CD4-positive, alpha-beta memory T cell (primary cell): ENCODE measurements around the gene ADAMTS3. TPM values are rescaled to one million over a fixed set of nuclear protein-coding genes. Genes with fewer than 3 reads are reported as not detected.

Experiments
- CTCF ChIA-PET: fragments of 350-600 bp; sonication (Branson Sonifier 250); formaldehyde crosslinking; loops from one replicate; lab custom pipeline; 2021; ENCODE audit warnings: inconsistent platforms; ENCODE audit not compliant: partially characterized antibody; lab: Charles Lee
- POLR2A ChIA-PET: fragments of 350-600 bp; sonication (Branson Sonifier 250); formaldehyde crosslinking; loops from one replicate; lab custom pipeline; 2021; ENCODE audit not compliant: partially characterized antibody; lab: Charles Lee
- DNase-seq, 5 donors: peaks; one replicate each; pipeline versions ENCODE4 v3.0.0 to v3.0.0-alpha.2; 2020 to 2022; ENCODE audit warnings: mixed read lengths in 1 of 5
- H3K27ac ChIP-seq: one replicate; pipeline ENCODE4 v1.7.0; 2013; ENCODE audit warnings: low read depth, low read length
- H3K27me3 ChIP-seq: 2 replicates; pipeline ENCODE4 v1.7.0; 2013; ENCODE audit warnings: mild to moderate bottlenecking, low read length, moderate library complexity; ENCODE audit not compliant: insufficient read depth
- H3K36me3 ChIP-seq: 2 replicates; pipeline ENCODE4 v1.7.0; 2013; ENCODE audit warnings: mild to moderate bottlenecking, low read length, moderate library complexity; ENCODE audit not compliant: insufficient read depth
- H3K4me1 ChIP-seq: 2 replicates; pipeline ENCODE4 v1.7.0; 2013; ENCODE audit warnings: mild to moderate bottlenecking, low read length, moderate library complexity; ENCODE audit not compliant: insufficient read depth
- H3K4me3 ChIP-seq, 2 donors: one replicate each; pipeline ENCODE4 v1.7.0; 2013; ENCODE audit warnings: low read length in 2 of 2, mild to moderate bottlenecking in 1 of 2
- H3K9me3 ChIP-seq, 2 donors: one replicate each; pipeline ENCODE4 v1.7.0; 2013; ENCODE audit warnings: low read length in 2 of 2, control low read depth in 1 of 2; ENCODE audit not compliant: control insufficient read depth in 1 of 2
- H3K27ac Mint-ChIP-seq, 7 donors: one replicate each; pipeline ENCODE4 v1.8.0; 2020 to 2021; ENCODE audit warnings: mixed read lengths in 7 of 7, mild to moderate bottlenecking in 6 of 7, inconsistent platforms in 3 of 7, moderate library complexity in 3 of 7
- H3K27me3 Mint-ChIP-seq, 2 donors: one replicate each; pipeline ENCODE4 v1.8.0; 2020 to 2021; ENCODE audit warnings: mixed read lengths in 2 of 2
- H3K36me3 Mint-ChIP-seq, 2 donors: one replicate each; pipeline ENCODE4 v1.8.0; 2020 to 2021; ENCODE audit warnings: mixed read lengths in 2 of 2, inconsistent platforms in 1 of 2, mild to moderate bottlenecking in 1 of 2
- H3K4me1 Mint-ChIP-seq, 4 donors: one replicate each; pipeline ENCODE4 v1.8.0; 2020 to 2021; ENCODE audit warnings: mixed read lengths in 4 of 4, mild to moderate bottlenecking in 1 of 4
- H3K4me3 Mint-ChIP-seq, 8 donors: one replicate each; pipeline ENCODE4 v1.8.0; 2020 to 2021; ENCODE audit warnings: mixed read lengths in 8 of 8, mild to moderate bottlenecking in 7 of 8, moderate library complexity in 6 of 8, inconsistent platforms in 3 of 8
- H3K9me3 Mint-ChIP-seq, 8 donors: one replicate each; pipeline ENCODE4 v1.8.0; 2020 to 2021; ENCODE audit warnings: mixed read lengths in 8 of 8, mild to moderate bottlenecking in 5 of 8, inconsistent platforms in 3 of 8, moderate library complexity in 1 of 8
- intact Hi-C: fragments of 100-400 bp; cut with micrococcal nuclease; formaldehyde crosslinking; loops from one replicate; pipeline ENCODE4 v1.15.1; 2023
- polyA plus RNA-seq, 2 donors: library from polyadenylated mRNA; unstranded; fragments of 300-500 nt; fragmentation: Illumina TruSeq; gene quantifications; one replicate each; pipeline ENCODE4 v1.2.3, GENCODE V29; 2021
- total RNA-seq, 2 experiments: library from RNA; stranded (reverse); gene quantifications; one replicate each; pipeline ENCODE4 v1.2.3, GENCODE V29; 2021

Gene ADAMTS3
- total and polyA plus RNA-seq, 4 experiments from 2014 or later: not detected

DNA sequence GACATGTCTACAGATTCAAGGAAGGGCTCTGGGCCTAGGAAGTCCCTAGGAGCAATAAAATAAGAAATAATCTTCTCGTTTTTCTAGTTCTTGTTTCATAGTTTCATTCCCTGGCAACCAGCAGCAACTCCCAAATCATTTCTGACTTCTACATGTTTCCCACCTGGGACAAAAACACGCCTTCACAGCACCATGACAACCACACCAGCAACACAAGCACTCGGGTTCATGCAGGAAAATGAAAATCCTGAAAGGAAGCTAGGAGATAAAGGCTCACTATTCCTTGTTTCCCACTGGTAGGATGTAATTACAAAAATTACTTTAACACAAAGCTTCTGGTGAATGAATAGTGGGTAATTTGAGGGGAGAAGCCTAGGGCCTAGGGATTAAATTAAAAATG is 158.9 kb downstream of the ADAMTS3 start:
- DNase-seq: no peak
- Mint-ChIP-seq H3K4me3 (no peak overlapping the region), H3K27me3 (no peaks in the 10 kb centered on the region), H3K4me1 (no peaks in the 10 kb centered on the region), H3K9me3 (peaks cover 0 to 7% (median 0%) of the 10 kb centered on the region in 8 donors), H3K27ac (no peak overlapping the region), H3K36me3 (no peaks in the 10 kb centered on the region)
- no peaks in the 10 kb centered on the region for H3K27me3 ChIP-seq
- no peaks in the 10 kb centered on the region for H3K9me3 ChIP-seq
- H3K36me3 ChIP-seq: no peaks in the 10 kb centered on the region
- POLR2A ChIA-PET: no interaction called here
- H3K27ac ChIP-seq: no peak overlapping the region
- no peaks in the 10 kb centered on the region for H3K4me1 ChIP-seq
- H3K4me3 ChIP-seq: no peak overlapping the region
- intact Hi-C loops: no loop called here
- CTCF ChIA-PET: no interaction called here

DNA sequence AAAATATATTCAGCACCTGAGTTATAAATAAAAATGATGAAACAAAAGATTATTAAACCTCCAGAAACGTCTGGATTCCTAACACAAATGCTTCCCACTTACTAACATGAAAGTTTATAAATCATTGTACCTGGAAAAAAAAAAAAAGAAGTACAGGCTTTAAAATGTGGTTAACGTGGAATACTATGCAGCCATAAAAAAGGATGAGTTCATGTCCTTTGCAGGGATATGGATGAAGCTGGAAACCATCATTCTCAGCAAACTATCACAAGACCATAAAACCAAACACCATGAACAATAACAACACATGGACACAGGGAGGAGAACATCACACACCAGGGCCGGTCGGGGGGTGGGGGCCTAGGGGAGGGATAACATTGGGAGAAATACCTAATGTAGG is 160.5 kb downstream of the ADAMTS3 start:
- Histone ChIP-seq H3K27ac (no peak overlapping the region), H3K27me3 (no peaks in the 10 kb centered on the region), H3K9me3 (no peaks in the 10 kb centered on the region), H3K4me3 (no peak overlapping the region), H3K36me3 (no peaks in the 10 kb centered on the region), H3K4me1 (no peaks in the 10 kb centered on the region)
- CTCF ChIA-PET: no interaction called here
- H3K4me1 Mint-ChIP-seq: no peaks in the 10 kb centered on the region
- no peak overlapping the region for H3K4me3 Mint-ChIP-seq
- no peaks in the 10 kb centered on the region for H3K27me3 Mint-ChIP-seq
- intact Hi-C loops: no loop called here
- peaks cover 0 to 7% (median 0%) of the 10 kb centered on the region in 8 donors for H3K9me3 Mint-ChIP-seq
- POLR2A ChIA-PET: no interaction called here
- DNase-seq: no peak
- no peaks in the 10 kb centered on the region for H3K36me3 Mint-ChIP-seq
- no peak overlapping the region for H3K27ac Mint-ChIP-seq

- peaks cover 0 to 7% (median 0%) of the 10 kb centered on the region in 8 donors for H3K9me3 Mint-ChIP-seq
- no peak overlapping the region for H3K4me3 ChIP-seq
- intact Hi-C loops: no loop called here
Observed at GRCh38 chr4:72405417-72405816, 163.6 kb downstream of the ADAMTS3 start.

GRCh38 chr4:72397314-72397713 is 171.7 kb downstream of the ADAMTS3 start:
- Mint-ChIP-seq H3K27ac (no peak overlapping the region), H3K36me3 (no peaks in the 10 kb centered on the region), H3K4me3 (no peak overlapping the region), H3K9me3 (no peaks in the 10 kb centered on the region), H3K4me1 (no peaks in the 10 kb centered on the region), H3K27me3 (no peaks in the 10 kb centered on the region)
- intact Hi-C loops: no loop called here
- DNase-seq: no peak
- Histone ChIP-seq H3K4me1 (no peaks in the 10 kb centered on the region), H3K27ac (no peak overlapping the region), H3K27me3 (no peaks in the 10 kb centered on the region), H3K4me3 (no peak overlapping the region), H3K36me3 (no peaks in the 10 kb centered on the region), H3K9me3 (no peaks in the 10 kb centered on the region)
- CTCF ChIA-PET: no interaction called here
- POLR2A ChIA-PET: no interaction called here

More at GRCh38 chr4:72405417-72405816, 163.6 kb downstream of the ADAMTS3 start:
- no peaks in the 10 kb centered on the region for H3K27me3 Mint-ChIP-seq
- ChIA-PET CTCF (no interaction called here), POLR2A (no interaction called here)
- Histone ChIP-seq H3K9me3 (no peaks in the 10 kb centered on the region), H3K27me3 (no peaks in the 10 kb centered on the region), H3K4me1 (no peaks in the 10 kb centered on the region), H3K27ac (no peak overlapping the region), H3K36me3 (no peaks in the 10 kb centered on the region)
- H3K4me1 Mint-ChIP-seq: no peaks in the 10 kb centered on the region
- H3K4me3 Mint-ChIP-seq: no peak overlapping the region
- no peaks in the 10 kb centered on the region for H3K36me3 Mint-ChIP-seq
- H3K27ac Mint-ChIP-seq: no peak overlapping the region
- DNase-seq: no peak

DNA sequence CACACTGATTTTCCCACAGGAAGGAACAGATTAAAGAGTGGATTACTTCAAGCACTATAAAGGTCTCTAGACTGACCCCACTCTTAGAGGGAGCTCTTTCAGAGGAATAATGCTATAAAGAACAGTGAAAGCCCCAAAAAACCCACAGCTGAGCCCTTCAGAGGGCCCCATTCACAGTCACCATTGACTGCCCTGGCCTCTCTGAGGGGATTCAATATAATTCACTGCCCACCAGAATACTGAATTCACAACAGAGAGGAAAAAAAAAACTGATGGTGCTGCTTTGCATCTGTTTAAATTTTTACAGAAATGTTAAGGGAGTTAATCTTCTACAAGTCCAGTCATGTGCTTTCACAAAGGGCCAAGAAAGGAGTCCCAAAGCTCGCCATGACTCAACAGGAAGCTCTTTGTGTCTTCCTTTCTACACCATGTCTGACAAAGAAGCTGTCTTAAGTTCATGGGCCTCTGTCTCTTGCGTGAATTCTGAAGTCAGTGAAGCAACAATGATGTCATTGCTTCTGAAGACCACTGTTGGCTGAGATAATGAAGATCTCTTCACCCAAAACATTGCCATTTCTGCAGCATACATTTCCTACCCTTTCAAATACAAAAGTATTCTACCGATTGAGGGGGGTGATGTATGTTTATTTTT is 174.9 kb downstream of the ADAMTS3 start:
- ChIA-PET POLR2A (no interaction called here), CTCF (no interaction called here)
- no peak overlapping the region for H3K4me3 ChIP-seq
- H3K36me3 ChIP-seq: no peaks in the 10 kb centered on the region
- H3K4me1 ChIP-seq: no peaks in the 10 kb centered on the region
- DNase-seq: no peak
- Mint-ChIP-seq H3K4me3 (no peak overlapping the region), H3K36me3 (no peaks in the 10 kb centered on the region), H3K4me1 (no peaks in the 10 kb centered on the region), H3K9me3 (no peaks in the 10 kb centered on the region), H3K27ac (no peak overlapping the region), H3K27me3 (no peaks in the 10 kb centered on the region)
- H3K27me3 ChIP-seq: no peaks in the 10 kb centered on the region
- no peak overlapping the region for H3K27ac ChIP-seq
- H3K9me3 ChIP-seq: no peaks in the 10 kb centered on the region
- intact Hi-C loops: no loop called here

GRCh38 chr4:72391281-72391680 is 177.7 kb downstream of the ADAMTS3 start:
- intact Hi-C loops: no loop called here
- no peaks in the 10 kb centered on the region for H3K27me3 ChIP-seq
- no peaks in the 10 kb centered on the region for H3K4me1 ChIP-seq
- H3K4me3 ChIP-seq: no peak overlapping the region
- POLR2A ChIA-PET: no interaction called here
- H3K4me1 Mint-ChIP-seq: no peaks in the 10 kb centered on the region
- no peak overlapping the region for H3K27ac ChIP-seq
- H3K36me3 Mint-ChIP-seq: no peaks in the 10 kb centered on the region
- H3K27ac Mint-ChIP-seq: no peak overlapping the region
- H3K36me3 ChIP-seq: no peaks in the 10 kb centered on the region
- no peaks in the 10 kb centered on the region for H3K9me3 ChIP-seq
- no peak for DNase-seq
- no peak overlapping the region for H3K4me3 Mint-ChIP-seq
- H3K27me3 Mint-ChIP-seq: no peaks in the 10 kb centered on the region
- CTCF ChIA-PET: no interaction called here
- H3K9me3 Mint-ChIP-seq: no peaks in the 10 kb centered on the region

DNA sequence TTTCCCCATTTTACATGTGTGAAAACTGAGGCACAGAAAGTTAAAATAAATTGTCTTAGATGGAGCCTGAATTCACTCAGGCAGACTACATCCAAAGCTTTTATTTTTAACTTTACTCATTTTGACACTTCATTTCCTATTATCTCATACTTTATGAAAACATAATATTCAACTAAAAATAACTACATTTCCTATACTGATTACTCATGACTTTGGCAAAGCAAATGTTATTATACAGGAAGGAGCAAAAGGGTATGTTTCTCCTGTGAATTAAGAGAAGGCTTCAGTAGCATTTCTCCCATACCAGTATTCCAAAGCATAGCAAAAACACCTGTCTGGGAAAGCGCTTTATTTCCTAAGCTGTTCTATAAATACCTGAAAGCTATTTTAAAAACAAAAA is 178.6 kb downstream of the ADAMTS3 start:
- intact Hi-C loops: no loop called here
- H3K27ac Mint-ChIP-seq: no peak overlapping the region
- no peaks in the 10 kb centered on the region for H3K27me3 Mint-ChIP-seq
- no peaks in the 10 kb centered on the region for H3K36me3 Mint-ChIP-seq
- no peaks in the 10 kb centered on the region for H3K4me1 ChIP-seq
- ChIA-PET POLR2A (no interaction called here), CTCF (no interaction called here)
- no peaks in the 10 kb centered on the region for H3K4me1 Mint-ChIP-seq
- DNase-seq: no peak
- no peak overlapping the region for H3K27ac ChIP-seq
- no peak overlapping the region for H3K4me3 Mint-ChIP-seq
- H3K9me3 Mint-ChIP-seq: no peaks in the 10 kb centered on the region
- H3K9me3 ChIP-seq: no peaks in the 10 kb centered on the region
- no peak overlapping the region for H3K4me3 ChIP-seq
- H3K27me3 ChIP-seq: no peaks in the 10 kb centered on the region
- H3K36me3 ChIP-seq: no peaks in the 10 kb centered on the region

DNA sequence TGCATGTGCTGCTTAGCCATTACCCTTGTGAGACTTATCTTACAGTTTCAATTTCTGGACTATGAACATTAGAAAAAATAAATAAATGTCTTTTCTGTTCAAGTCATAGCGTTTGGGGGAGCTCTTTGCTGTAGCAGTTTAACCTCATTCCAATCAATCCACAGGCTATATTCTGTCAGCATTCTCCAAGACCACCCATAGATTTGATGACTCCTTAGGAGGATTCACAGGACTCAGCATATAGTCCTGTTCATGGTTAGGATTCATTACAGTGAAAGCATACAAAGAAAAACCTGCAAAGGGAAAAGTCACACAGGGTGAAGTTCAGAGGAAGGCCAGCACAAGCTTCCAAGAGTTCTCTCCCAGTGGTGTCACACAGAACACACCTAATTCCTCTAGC is 180.5 kb downstream of the ADAMTS3 start:
- H3K4me3 ChIP-seq: no peak overlapping the region
- H3K9me3 Mint-ChIP-seq: no peaks in the 10 kb centered on the region
- POLR2A ChIA-PET: no interaction called here
- no peaks in the 10 kb centered on the region for H3K9me3 ChIP-seq
- H3K4me1 ChIP-seq: no peaks in the 10 kb centered on the region
- no peaks in the 10 kb centered on the region for H3K36me3 Mint-ChIP-seq
- H3K27ac ChIP-seq: no peak overlapping the region
- H3K4me3 Mint-ChIP-seq: no peak overlapping the region
- no peaks in the 10 kb centered on the region for H3K4me1 Mint-ChIP-seq
- H3K27me3 ChIP-seq: no peaks in the 10 kb centered on the region
- H3K27me3 Mint-ChIP-seq: no peaks in the 10 kb centered on the region
- CTCF ChIA-PET: no interaction called here
- no peak overlapping the region for H3K27ac Mint-ChIP-seq
- no peaks in the 10 kb centered on the region for H3K36me3 ChIP-seq
- DNase-seq: no peak
- intact Hi-C loops: no loop called here
